NCI-H146 treated with DMSO at 0.1 percent for 48 hours (cell line): ENCODE results near the gene MSRB1.
"Not testable (repeated sequence)": the region's sequence is repeated elsewhere in the genome, so short reads cannot be mapped to it uniquely, and the experiment has no call there.

Experiments
- DNase-seq: peaks from one replicate; lab custom pipeline; 2025; ENCODE audit not compliant: unreplicated experiment; lab: John Stamatoyannopoulos, UW

The MSRB1 gene

GRCh38 chr16:1903845-1904840 is 38.9 kb downstream of the MSRB1 start:
- peak; percentile 56 for DNase-seq

- no peak for DNase-seq
Measured at GRCh38 chr16:1903220-1903574, 39.8 kb downstream of the MSRB1 start.

- DNase-seq = no peak
Measured at GRCh38 chr16:1902547-1903219, 40.3 kb downstream of the MSRB1 start.

- DNase-seq = peak; percentile 97
Measured at GRCh38 chr16:1900452-1900774, 42.6 kb downstream of the MSRB1 start.

- DNase-seq = no peak
Measured at GRCh38 chr16:1899641-1900451, 43.2 kb downstream of the MSRB1 start.

GRCh38 chr16:1897692-1898091 is 45.3 kb downstream of the MSRB1 start:
- DNase-seq = not testable (repeated sequence)

- DNase-seq = no peak
Measured at GRCh38 chr16:1895949-1896675, 46.9 kb downstream of the MSRB1 start.

GRCh38 chr16:1895068-1895467 is 47.9 kb downstream of the MSRB1 start:
- no peak for DNase-seq

- DNase-seq = no peak
Measured at GRCh38 chr16:1890708-1891050, 52.3 kb downstream of the MSRB1 start.

- DNase-seq = no peak
Measured at GRCh38 chr16:1890024-1890707, 52.8 kb downstream of the MSRB1 start.
